Esophagus muscularis mucosa (tissue), 4 donors: ENCODE data around the gene CAPN10. TPM values are rescaled to one million over a fixed set of nuclear protein-coding genes. Genes with fewer than 3 reads are reported as not detected.
"Not testable (repeated sequence)": the region's sequence is repeated elsewhere in the genome, so short reads cannot be mapped to it uniquely, and the experiment has no call there.

ENCODE experiments used
- DNase-seq: peaks from one replicate; pipeline ENCODE4 v3.0.0-alpha.2; 2017; ENCODE audit errors: extremely low spot score
- H3K27ac ChIP-seq, 4 donors: fragments of 200-600 bp; sonication (generic); replicated peaks in 1 of 4; 1 replicate in 3 of 4; 2 replicates in 1 of 4; pipeline ENCODE4 v1.5.1; 2016 to 2019; ENCODE audit warnings: mild to moderate bottlenecking in 1 of 4
- H3K27me3 ChIP-seq, 4 donors: fragments of 200-600 bp; sonication (generic); one replicate each; pipeline versions ENCODE4 v1.5.1 to v1.6.0; 2016 to 2019
- H3K36me3 ChIP-seq, 4 donors: fragments of 200-600 bp; sonication (generic); one replicate each; pipeline ENCODE4 v1.5.1; 2016 to 2019
- H3K4me1 ChIP-seq, 4 donors: fragments of 200-600 bp; sonication (generic); one replicate each; pipeline ENCODE4 v1.5.1; 2016 to 2019
- H3K4me3 ChIP-seq, 4 donors: fragments of 200-600 bp; sonication (generic); 1 replicate in 2 of 4; 2 replicates in 2 of 4; pipeline ENCODE4 v1.5.1; 2016 to 2019; ENCODE audit warnings: mild to moderate bottlenecking in 4 of 4, moderate library complexity in 1 of 4
- H3K9me3 ChIP-seq, 4 donors: fragments of 200-600 bp; sonication (generic); 1 replicate in 3 of 4; 2 replicates in 1 of 4; pipeline ENCODE4 v1.5.1; 2016 to 2019
- EP300 ChIP-seq: sonication (generic); formaldehyde crosslinking; IDR thresholded peaks from one replicate; pipeline ENCODE4 v1.6.1; 2017; ENCODE audit warnings: antibody characterized with exemption
- POLR2A ChIP-seq: fragments of 450-650 bp; IDR thresholded peaks from one replicate; pipeline ENCODE4 v1.6.1; 2017; ENCODE audit warnings: antibody characterized with exemption, moderate library complexity, mild to moderate bottlenecking, low read depth
- POLR2AphosphoS5 ChIP-seq, 2 donors: sonication (generic); formaldehyde crosslinking; IDR thresholded peaks; one replicate each; pipeline ENCODE4 v1.6.1; 2017; ENCODE audit warnings: antibody characterized with exemption in 2 of 2
- WGBS: methylation state at CpG from one replicate; pipeline ENCODE4 v1.1.5; 2018; 5-methylcytosine and 5-hydroxymethylcytosine counted together
- intact Hi-C: fragments of 100-400 bp; cut with DNase I; formaldehyde crosslinking; loops from one replicate; pipeline ENCODE4 v1.15.1; 2023
- total RNA-seq, 4 donors: library from RNA; depleted of rRNA; stranded (reverse); fragments of >200 nt; gene quantifications; one replicate each; pipeline versions ENCODE4 v1.1.0 to v1.2.1, GENCODE V29; 2016
- TF ChIP-seq, protein P1 (sequence below), 3 experiments: fragments of 200-600 bp in 2 of 3; fragments of 450-650 bp in 1 of 3; sonication (generic) in 2 of 3; IDR thresholded peaks; one replicate each; pipeline ENCODE4 v1.5.1; 2017 to 2019; ENCODE audit warnings: antibody characterized with exemption in 3 of 3, mild to moderate bottlenecking in 2 of 3, moderate library complexity in 1 of 3

The CAPN10 gene
- total RNA-seq, 4 donors from 2014 or later, result 16.7 to 29.2 (median 19.6) TPM

- peaks cover 0 to 4% (median 0%) of the 10 kb centered on the region in 4 donors for H3K36me3 ChIP-seq
- H3K27ac ChIP-seq, result no peak overlapping the region
- DNase-seq, result no peak
- no peaks in the 10 kb centered on the region for H3K27me3 ChIP-seq
- 83% methylated on average over 19 of the region's 20 CpGs for WGBS
- no peak overlapping the region for H3K4me3 ChIP-seq
- TF ChIP-seq, protein P1, sequence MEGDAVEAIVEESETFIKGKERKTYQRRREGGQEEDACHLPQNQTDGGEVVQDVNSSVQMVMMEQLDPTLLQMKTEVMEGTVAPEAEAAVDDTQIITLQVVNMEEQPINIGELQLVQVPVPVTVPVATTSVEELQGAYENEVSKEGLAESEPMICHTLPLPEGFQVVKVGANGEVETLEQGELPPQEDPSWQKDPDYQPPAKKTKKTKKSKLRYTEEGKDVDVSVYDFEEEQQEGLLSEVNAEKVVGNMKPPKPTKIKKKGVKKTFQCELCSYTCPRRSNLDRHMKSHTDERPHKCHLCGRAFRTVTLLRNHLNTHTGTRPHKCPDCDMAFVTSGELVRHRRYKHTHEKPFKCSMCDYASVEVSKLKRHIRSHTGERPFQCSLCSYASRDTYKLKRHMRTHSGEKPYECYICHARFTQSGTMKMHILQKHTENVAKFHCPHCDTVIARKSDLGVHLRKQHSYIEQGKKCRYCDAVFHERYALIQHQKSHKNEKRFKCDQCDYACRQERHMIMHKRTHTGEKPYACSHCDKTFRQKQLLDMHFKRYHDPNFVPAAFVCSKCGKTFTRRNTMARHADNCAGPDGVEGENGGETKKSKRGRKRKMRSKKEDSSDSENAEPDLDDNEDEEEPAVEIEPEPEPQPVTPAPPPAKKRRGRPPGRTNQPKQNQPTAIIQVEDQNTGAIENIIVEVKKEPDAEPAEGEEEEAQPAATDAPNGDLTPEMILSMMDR (IDR thresholded peaks at IDR 0.05), result no peak
- no peak for TF ChIP-seq EP300
- TF ChIP-seq POLR2A, result no peak
- intact Hi-C loops, result no loop called here
- H3K4me1 ChIP-seq, result no peaks in the 10 kb centered on the region
- no peaks in the 10 kb centered on the region for H3K9me3 ChIP-seq
These were observed 29.4 kb downstream of the CAPN10 start for GRCh38 chr2:240615820-240616547.

GRCh38 chr2:240616860-240617666 is 30.5 kb downstream of the CAPN10 start:
- WGBS, result 79% methylated on average over 5 of the region's 5 CpGs
- H3K27ac ChIP-seq, DNase-seq, H3K36me3 ChIP-seq, H3K27me3 ChIP-seq, intact Hi-C loops, H3K4me3 ChIP-seq, H3K4me1 ChIP-seq, H3K9me3 ChIP-seq: not testable (repeated sequence)

- Histone ChIP-seq H3K27me3 (peaks cover 0 to 3% (median 0%) of the 10 kb centered on the region in 4 donors), H3K27ac (no peak overlapping the region), H3K4me1 (no peaks in the 10 kb centered on the region), H3K4me3 (no peak overlapping the region), H3K9me3 (no peaks in the 10 kb centered on the region), H3K36me3 (peaks cover 0 to 4% (median 0%) of the 10 kb centered on the region in 4 donors)
- intact Hi-C loops, result no loop called here
- TF ChIP-seq POLR2AphosphoS5 (IDR thresholded peaks at IDR 0.05), result no peak
- TF ChIP-seq, protein P1 (IDR thresholded peaks at IDR 0.05), result no peak
- no peak for TF ChIP-seq EP300
- TF ChIP-seq POLR2A, result no peak
- 82% methylated on average over 6 of the region's 6 CpGs for WGBS
- no peak for DNase-seq
These were observed 32.2 kb downstream of the CAPN10 start for GRCh38 chr2:240618776-240619175.

DNA sequence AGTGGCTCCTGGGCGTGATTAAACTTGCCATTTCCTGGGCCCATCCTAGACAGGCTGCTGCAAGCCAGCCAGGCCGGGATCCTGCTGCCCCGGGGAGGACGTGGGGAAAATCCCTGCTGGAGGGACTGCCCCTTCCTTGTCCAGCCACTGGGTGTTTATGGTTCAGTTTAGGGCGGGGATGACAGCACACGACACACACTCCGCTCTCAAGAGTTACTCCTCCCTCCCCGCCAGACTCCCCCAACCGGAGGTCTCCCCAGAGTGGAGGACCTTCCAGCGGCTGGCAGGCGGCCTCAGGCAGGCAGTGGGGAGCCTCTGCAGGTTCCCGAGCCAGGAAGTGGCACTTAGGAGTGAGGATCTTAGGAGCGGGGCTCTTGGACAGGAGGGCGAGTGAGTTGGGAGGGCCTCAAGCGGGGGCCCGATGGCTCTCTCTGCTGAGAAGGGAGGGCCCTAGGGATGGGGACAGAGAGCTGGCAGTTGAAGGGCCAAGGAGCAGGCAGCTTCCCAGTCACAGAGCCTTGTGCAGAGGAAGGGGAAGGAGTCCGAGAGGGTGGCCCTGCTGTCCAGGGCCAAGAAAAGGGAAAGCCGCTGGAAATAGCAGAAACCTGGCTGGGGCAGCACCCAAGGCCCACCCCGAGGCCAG is 33.1 kb downstream of the CAPN10 start:
- Histone ChIP-seq H3K4me1 (no peaks in the 10 kb centered on the region), H3K36me3 (peaks cover 0 to 4% (median 0%) of the 10 kb centered on the region in 4 donors), H3K27me3 (peaks cover 0 to 3% (median 0%) of the 10 kb centered on the region in 4 donors), H3K27ac (no peak overlapping the region), H3K9me3 (no peaks in the 10 kb centered on the region), H3K4me3 (no peak overlapping the region)
- TF ChIP-seq EP300 (no peak), POLR2AphosphoS5 (IDR thresholded peaks at IDR 0.05) (no peak), POLR2A (no peak)
- TF ChIP-seq, protein P1 (IDR thresholded peaks at IDR 0.05), result no peak
- intact Hi-C loops, result no loop called here
- DNase-seq, result no peak
- 91% methylated on average over 18 of the region's 19 CpGs for WGBS
